Upper lobe of right lung (tissue), 1 donor: ENCODE results near the gene ATP2C2. TPM values are rescaled to one million over a fixed set of nuclear protein-coding genes. Genes with fewer than 3 reads are reported as not detected.

ENCODE experiments used
- ATAC-seq: fragments of 200-7000 bp; cut with Tn5 transposase; one replicate; pipeline ENCODE4 v1.9.1; 2020; ENCODE audit warnings: mild to moderate bottlenecking, moderate library complexity
- DNase-seq: peaks from one replicate; pipeline ENCODE4 v3.0.0-alpha.2; 2020
- H3K27ac ChIP-seq: fragments of 200-600 bp; one replicate; pipeline ENCODE4 v1.8.0; 2022
- H3K27me3 ChIP-seq: fragments of 200-600 bp; one replicate; pipeline ENCODE4 v1.8.0; 2022; ENCODE audit warnings: mild to moderate bottlenecking
- H3K36me3 ChIP-seq: fragments of 200-600 bp; one replicate; pipeline ENCODE4 v1.8.0; 2022
- H3K4me1 ChIP-seq: fragments of 200-600 bp; one replicate; pipeline ENCODE4 v1.8.0; 2022
- H3K4me3 ChIP-seq: fragments of 200-600 bp; one replicate; pipeline ENCODE4 v1.8.0; 2022; ENCODE audit warnings: mild to moderate bottlenecking
- H3K9me3 ChIP-seq: fragments of 200-600 bp; one replicate; pipeline ENCODE4 v1.8.0; 2022
- intact Hi-C: fragments of 100-400 bp; cut with DNase I; formaldehyde crosslinking; loops from one replicate; pipeline ENCODE4 v1.11.0; 2022
- total RNA-seq: library from RNA; stranded (reverse); fragmentation: NEBNext Ultra II Directional; extraction: Animal tissue kit (Norgen Biotek cat#: 25700); gene quantifications from one replicate; pipeline ENCODE4 v1.2.1, GENCODE V29; 2021
- TF ChIP-seq, protein P1 (sequence below): fragments of 200-600 bp; IDR thresholded peaks from one replicate; pipeline ENCODE4 v1.8.0; 2022; ENCODE audit warnings: antibody characterized with exemption
- donor health status: DM: no; HTN: yes; CAD: no; lungs with severe emphysema.

The ATP2C2 gene
- total RNA-seq, 1 donor from 2014 or later: 48.9 TPM

DNA sequence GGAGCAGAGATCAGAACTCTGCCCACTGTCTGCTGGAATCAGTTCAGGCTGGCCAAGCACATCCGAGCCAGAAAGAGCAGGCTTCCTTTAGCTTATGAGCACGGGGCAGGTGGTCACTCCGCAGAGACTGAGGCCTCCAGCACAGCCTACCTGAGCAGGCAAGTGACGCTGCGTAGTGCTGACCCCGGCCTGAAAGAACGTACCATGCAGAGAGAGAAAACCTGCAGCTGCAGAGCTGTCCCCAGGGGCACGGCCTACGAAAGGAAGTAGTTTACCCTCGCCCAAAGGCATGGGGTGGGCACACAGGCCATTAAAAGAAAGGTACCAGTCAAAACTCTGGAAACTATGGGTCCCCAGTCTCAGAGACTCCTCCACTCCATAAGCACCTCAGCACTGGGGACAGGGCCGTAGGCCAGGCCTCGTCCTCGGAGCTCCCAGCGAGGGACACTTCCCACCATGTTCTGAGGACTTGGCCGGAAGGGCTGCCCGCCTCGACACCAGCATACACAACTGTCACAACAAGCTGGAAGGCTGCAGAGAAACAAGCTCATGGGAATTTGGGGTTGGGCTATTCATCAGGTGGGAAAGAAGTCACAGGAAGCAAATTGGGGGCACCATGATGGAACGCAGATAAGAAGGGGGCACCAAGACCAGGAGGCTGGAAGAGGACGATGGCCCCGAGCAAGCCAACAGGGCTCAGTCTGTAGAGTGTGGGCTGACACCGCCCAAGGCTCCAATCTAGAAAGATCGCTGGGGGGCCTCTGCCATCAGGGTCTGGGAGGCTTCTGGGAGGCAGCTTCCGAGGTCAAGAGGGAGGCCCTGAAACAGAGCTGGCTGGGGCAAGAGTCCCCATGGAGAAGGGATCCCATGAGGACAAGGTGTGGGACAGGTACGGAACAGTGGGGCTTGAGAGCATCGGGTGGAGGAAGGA is 114.9 kb downstream of the ATP2C2 start:
- H3K4me1 ChIP-seq: no peaks in the 10 kb centered on the region
- intact Hi-C loops: loop anchor here (10.0 kb wide), 1 partner anchor 208 kb away; no protein-coding TSS in a partner anchor
- ATAC-seq: no peak
- peak; percentile 48 for DNase-seq
- H3K4me3 ChIP-seq: no peak overlapping the region
- TF ChIP-seq, protein P1, sequence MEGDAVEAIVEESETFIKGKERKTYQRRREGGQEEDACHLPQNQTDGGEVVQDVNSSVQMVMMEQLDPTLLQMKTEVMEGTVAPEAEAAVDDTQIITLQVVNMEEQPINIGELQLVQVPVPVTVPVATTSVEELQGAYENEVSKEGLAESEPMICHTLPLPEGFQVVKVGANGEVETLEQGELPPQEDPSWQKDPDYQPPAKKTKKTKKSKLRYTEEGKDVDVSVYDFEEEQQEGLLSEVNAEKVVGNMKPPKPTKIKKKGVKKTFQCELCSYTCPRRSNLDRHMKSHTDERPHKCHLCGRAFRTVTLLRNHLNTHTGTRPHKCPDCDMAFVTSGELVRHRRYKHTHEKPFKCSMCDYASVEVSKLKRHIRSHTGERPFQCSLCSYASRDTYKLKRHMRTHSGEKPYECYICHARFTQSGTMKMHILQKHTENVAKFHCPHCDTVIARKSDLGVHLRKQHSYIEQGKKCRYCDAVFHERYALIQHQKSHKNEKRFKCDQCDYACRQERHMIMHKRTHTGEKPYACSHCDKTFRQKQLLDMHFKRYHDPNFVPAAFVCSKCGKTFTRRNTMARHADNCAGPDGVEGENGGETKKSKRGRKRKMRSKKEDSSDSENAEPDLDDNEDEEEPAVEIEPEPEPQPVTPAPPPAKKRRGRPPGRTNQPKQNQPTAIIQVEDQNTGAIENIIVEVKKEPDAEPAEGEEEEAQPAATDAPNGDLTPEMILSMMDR: no peak
- peaks cover 39% of the 10 kb centered on the region for H3K36me3 ChIP-seq
- H3K27me3 ChIP-seq: no peaks in the 10 kb centered on the region
- no peaks in the 10 kb centered on the region for H3K9me3 ChIP-seq
- no peak overlapping the region for H3K27ac ChIP-seq

DNA sequence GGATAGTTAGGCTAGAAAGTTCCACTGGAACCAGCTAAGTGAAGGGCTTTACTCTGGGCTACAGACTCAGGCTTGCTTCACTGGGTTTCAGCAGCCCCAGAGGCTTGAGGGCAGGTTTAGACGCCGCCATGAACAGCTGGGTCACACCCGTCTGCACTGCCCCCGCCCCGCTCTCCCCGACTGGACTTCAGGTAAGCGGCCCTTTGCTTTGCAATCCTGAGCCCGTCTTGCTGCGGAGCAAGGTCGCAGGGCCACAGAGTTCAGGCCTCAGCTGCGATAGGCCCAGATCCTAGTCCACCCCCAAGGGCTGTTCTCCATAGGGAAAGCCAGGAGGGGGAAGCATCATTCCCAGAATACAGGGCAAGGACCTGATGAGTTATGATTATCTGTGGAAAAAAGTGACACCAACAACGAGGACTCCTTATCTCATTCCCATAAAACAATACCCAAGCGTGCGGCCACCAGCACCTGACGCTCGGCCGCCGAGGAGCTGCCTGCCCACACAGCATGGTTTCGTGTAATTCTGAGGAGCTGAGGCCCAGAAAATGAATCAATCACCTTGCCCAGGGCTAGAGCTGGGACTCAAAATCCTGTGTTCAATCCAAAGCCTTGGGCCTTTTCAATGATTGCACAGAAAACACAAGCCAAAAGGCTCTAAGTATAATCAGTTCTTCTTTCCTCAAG is 115.7 kb downstream of the ATP2C2 start:
- Histone ChIP-seq H3K4me3 (no peak overlapping the region), H3K4me1 (no peaks in the 10 kb centered on the region), H3K27ac (no peak overlapping the region), H3K36me3 (peaks cover 46% of the 10 kb centered on the region), H3K27me3 (no peaks in the 10 kb centered on the region), H3K9me3 (no peaks in the 10 kb centered on the region)
- DNase-seq: peak; percentile 53
- intact Hi-C loops: loop anchor here (10.0 kb wide), 1 partner anchor 209 kb away; no protein-coding TSS in a partner anchor
- ATAC-seq: no peak
- TF ChIP-seq, protein P1: no peak

DNA sequence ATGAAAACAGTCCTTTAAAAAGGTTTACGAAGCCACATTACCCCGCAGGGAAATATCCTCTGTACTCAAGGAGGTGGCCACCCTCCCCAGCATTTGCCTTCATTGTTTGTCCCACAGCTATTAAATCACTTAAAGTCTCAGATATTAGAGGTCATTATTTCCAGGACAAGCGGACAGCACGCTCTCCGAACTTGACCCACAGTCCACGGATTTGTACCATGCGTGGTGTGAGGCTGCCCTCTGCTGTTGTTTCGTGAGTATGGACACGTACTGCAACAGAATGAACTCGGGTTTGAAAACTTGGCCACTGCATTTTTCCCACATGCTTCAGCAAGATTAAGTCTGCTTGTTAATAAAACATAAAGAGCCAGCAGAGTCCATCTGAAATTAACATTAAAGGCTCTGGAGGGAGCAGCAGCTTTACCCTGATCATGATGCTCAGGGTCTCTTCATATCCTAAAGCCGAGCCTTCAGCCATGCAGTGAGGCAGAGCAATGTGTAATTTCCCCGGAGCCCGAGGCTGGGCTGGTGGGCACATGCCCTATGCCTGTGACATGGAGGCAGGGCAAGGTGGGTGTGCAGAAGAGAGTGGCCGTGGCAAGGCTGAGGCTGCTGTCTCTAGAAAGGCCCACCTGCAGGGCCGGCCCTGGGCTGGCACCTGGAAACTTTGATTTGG is 116.4 kb downstream of the ATP2C2 start:
- TF ChIP-seq, protein P1: peak; percentile 68
- Histone ChIP-seq H3K36me3 (peaks cover 50% of the 10 kb centered on the region), H3K9me3 (no peaks in the 10 kb centered on the region), H3K4me3 (no peak overlapping the region), H3K27me3 (no peaks in the 10 kb centered on the region), H3K4me1 (no peaks in the 10 kb centered on the region), H3K27ac (no peak overlapping the region)
- intact Hi-C loops: loop anchor here (10.0 kb wide), 1 partner anchor 210 kb away; no protein-coding TSS in a partner anchor
- ATAC-seq (peak; percentile 79), DNase-seq (peak; percentile 68)

DNA sequence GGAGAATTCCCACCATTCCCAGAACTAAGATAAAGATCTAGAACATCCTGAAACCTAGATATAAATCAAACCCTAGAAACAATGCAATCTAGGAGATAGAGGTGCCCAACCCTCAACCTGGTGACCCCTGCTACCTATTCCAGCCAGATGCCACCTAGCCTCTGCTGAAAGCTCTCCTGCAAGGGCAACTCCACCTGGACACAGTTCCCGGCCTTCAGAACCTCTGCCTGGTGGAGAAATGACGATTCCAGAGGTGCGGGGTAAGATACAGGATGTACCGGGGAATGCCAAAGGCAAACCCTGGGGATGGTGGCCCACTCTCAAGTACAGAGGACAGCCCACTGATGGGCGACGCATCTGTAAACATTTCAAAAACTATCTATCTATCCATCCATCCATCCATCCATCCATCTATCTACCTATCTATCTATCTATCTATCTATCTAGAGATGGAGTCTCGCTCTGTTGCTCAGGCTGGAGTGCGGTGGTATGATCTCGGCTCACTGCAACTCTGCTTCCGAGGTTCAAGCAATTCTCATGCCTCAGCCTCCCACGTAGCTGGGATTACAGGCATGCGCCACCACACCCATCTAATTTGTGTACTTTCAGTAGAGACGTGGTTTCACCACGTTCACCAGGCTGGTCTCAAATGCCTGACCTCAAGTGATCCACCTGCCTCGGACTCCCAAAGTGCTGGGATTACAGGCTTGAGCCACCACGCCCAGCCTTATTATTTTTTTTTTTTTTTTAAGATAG is 117.1 kb downstream of the ATP2C2 start:
- H3K27me3 ChIP-seq: no peaks in the 10 kb centered on the region
- H3K9me3 ChIP-seq: no peaks in the 10 kb centered on the region
- H3K4me1 ChIP-seq: no peaks in the 10 kb centered on the region
- DNase-seq (peak; percentile 30), ATAC-seq (no peak)
- H3K4me3 ChIP-seq: no peak overlapping the region
- TF ChIP-seq, protein P1: no peak
- intact Hi-C loops: loop anchor here (10.0 kb wide), 1 partner anchor 211 kb away; no protein-coding TSS in a partner anchor
- H3K27ac ChIP-seq: no peak overlapping the region
- peaks cover 45% of the 10 kb centered on the region for H3K36me3 ChIP-seq

DNA sequence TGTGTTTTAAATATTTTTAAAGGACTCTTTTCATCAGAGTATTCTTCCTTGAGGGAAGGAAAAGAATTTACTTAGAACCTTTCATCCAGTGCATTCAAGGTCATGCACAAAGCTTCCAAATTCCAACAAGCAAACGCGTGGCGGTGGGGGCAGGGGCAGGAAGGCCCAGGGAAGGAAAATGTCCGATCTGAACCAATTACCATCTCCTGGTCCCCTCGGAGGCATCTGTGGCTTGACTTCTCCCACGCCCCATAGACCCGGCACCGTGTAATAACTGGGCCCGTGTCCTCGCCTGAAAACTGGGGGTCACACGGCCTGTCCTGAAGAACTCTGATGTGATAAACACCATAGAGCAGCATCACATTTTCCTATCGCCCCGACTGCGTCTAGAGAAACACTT is 117.8 kb downstream of the ATP2C2 start:
- Histone ChIP-seq H3K36me3 (peaks cover 41% of the 10 kb centered on the region), H3K9me3 (no peaks in the 10 kb centered on the region), H3K4me3 (no peak overlapping the region), H3K27me3 (no peaks in the 10 kb centered on the region), H3K27ac (no peak overlapping the region), H3K4me1 (no peaks in the 10 kb centered on the region)
- intact Hi-C loops: loop anchor here (10.0 kb wide), 1 partner anchor 211 kb away; no protein-coding TSS in a partner anchor
- DNase-seq (peak; percentile 35), ATAC-seq (no peak)
- TF ChIP-seq, protein P1: no peak
